Measurements from ENCODE around the gene ZSCAN20.

ZSCAN20 gene

GRCh38 chr1:33515607-33516006 is 43.2 kb downstream of the ZSCAN20 start:
- no peak overlapping the region for H3K4me3 Mint-ChIP-seq
- H3K4me1 Mint-ChIP-seq (ENCODE audit: low read depth): no peaks in the 10 kb centered on the region
- no peaks in the 10 kb centered on the region for H3K9me3 Mint-ChIP-seq
- no peak overlapping the region for H3K27ac Mint-ChIP-seq
- no peaks in the 10 kb centered on the region for H3K36me3 Mint-ChIP-seq (ENCODE audit: low read depth)
- H3K27me3 Mint-ChIP-seq: peaks cover 8% of the 10 kb centered on the region
- intact Hi-C loops (cut with micrococcal nuclease): no loop called here

DNA sequence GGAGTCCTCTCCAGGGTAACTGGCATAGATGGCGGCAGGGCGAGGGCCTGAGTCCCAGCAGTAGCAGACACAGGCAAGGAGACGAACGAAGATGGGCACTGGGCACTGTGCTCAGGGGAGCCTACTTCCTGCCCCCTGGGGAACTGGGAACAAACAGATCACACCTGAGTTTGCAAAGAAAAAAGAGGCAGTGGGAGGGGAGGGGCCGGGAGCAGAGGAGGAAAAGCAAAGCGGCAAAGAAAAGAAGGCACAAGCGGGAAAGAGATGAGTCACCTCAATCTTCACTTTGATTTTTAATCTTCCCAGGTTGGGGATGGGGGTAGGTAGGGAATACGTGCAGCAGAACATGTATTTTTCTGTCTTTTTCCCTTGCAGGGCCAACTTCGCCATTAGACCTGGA is 44.0 kb downstream of the ZSCAN20 start:
- Mint-ChIP-seq H3K9me3 (no peaks in the 10 kb centered on the region), H3K4me1 (ENCODE audit: low read depth) (no peaks in the 10 kb centered on the region), H3K27me3 (peaks cover 7% of the 10 kb centered on the region), H3K36me3 (ENCODE audit: low read depth) (no peaks in the 10 kb centered on the region), H3K4me3 (no peak overlapping the region), H3K27ac (no peak overlapping the region)
- intact Hi-C loops (cut with micrococcal nuclease): no loop called here

DNA sequence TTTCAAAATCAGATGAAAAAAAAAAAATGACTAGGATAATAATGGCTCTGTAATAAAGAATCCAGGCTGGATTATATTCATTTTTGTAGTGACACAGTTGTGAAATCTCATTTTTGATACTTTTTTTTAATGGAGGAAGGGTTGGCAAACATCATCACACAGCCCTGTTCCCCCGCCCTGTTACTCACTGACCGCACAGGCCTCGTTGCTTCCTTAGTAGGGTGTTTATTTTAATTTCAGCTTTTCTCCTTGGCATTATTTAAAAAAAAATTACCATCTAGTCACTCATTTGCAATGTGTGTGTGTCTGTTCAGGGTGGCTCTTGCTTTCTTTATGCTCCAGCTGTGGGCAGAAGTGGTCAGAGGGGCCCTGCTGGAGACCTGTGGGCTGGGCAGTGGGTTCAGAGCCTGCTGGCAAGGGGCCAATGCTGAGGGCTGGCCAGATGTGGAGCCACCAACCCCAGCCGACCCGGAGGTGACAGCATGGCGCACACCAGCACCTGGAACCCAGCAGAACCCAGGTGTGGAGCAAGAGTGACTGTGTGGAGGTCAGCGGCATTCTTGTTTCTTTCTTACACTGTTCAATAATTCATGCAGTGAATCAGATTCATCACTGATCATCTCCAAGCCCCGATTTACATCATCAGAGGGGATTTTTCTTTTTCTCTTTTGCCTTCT is 44.6 kb downstream of the ZSCAN20 start:
- peaks cover 6% of the 10 kb centered on the region for H3K27me3 Mint-ChIP-seq
- H3K36me3 Mint-ChIP-seq (ENCODE audit: low read depth): no peaks in the 10 kb centered on the region
- H3K9me3 Mint-ChIP-seq: no peaks in the 10 kb centered on the region
- H3K4me3 Mint-ChIP-seq: no peak overlapping the region
- no peaks in the 10 kb centered on the region for H3K4me1 Mint-ChIP-seq (ENCODE audit: low read depth)
- H3K27ac Mint-ChIP-seq: no peak overlapping the region
- intact Hi-C loops (cut with micrococcal nuclease): no loop called here

DNA sequence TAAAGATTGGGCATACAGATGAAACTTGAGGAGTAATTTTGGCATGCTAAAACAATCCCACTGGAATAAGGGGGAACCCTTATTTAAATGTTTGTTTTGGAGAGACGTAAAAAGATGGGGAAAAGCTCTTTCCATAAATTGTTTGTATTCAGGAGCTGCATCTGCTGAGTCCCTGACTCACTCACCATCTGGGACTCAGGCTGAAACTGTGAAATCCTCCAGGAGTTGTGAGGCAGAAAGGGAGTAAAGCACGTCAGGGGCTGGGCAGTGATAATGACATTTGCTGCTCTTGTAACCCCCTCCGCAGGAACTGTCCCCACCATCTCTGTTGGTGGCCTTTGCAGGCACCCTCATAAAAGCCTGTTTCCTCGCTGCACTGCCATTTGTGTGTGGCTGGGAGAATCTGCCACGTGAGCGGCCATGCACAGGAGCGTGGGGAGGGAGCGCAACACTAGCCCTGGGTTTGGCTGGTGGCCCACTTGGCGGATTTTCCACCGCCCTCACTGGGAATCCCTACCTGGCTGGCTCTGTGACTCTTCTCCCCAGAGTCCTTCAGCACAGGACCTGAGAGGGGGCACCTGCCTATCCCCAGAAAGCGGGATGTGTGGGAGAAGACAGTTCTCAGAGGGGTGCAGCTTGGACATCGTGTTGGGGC is 45.3 kb downstream of the ZSCAN20 start:
- intact Hi-C loops (cut with micrococcal nuclease): no loop called here

GRCh38 chr1:33519240-33519884 is 46.9 kb downstream of the ZSCAN20 start:
- Mint-ChIP-seq H3K27me3 (peaks cover 6% of the 10 kb centered on the region), H3K36me3 (ENCODE audit: low read depth) (no peaks in the 10 kb centered on the region), H3K4me3 (no peak overlapping the region), H3K9me3 (no peaks in the 10 kb centered on the region), H3K27ac (no peak overlapping the region), H3K4me1 (ENCODE audit: low read depth) (no peaks in the 10 kb centered on the region)
- intact Hi-C loops (cut with micrococcal nuclease): no loop called here

More for the DNA sequence above, 45.3 kb downstream of the ZSCAN20 start:
- Mint-ChIP-seq H3K27me3 (peaks cover 5% of the 10 kb centered on the region), H3K27ac (no peak overlapping the region), H3K36me3 (ENCODE audit: low read depth) (no peaks in the 10 kb centered on the region), H3K4me3 (no peak overlapping the region), H3K9me3 (no peaks in the 10 kb centered on the region), H3K4me1 (ENCODE audit: low read depth) (no peaks in the 10 kb centered on the region)

DNA sequence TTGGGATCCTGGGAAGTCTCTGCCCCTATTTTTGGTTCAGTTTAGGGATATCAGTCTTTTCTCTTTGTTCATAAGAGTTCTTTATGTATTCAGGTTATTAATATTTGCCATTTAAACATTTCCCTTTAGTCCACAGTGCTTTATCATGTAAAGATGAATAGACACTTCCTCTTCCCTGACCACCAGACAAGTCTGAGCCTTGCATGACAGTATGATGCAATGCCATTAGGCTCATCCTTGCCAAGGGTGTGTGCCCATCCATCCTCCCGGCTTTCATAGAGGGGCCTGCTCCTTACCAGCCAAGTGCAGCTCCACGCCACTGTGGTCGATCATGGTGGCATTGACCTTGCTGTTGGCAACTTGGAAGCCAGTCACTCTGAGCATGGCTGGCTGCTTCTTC is 52.1 kb downstream of the ZSCAN20 start:
- intact Hi-C loops (cut with micrococcal nuclease): no loop called here
- H3K4me1 Mint-ChIP-seq (ENCODE audit: low read depth): no peaks in the 10 kb centered on the region
- H3K27ac Mint-ChIP-seq: no peak overlapping the region
- no peaks in the 10 kb centered on the region for H3K36me3 Mint-ChIP-seq (ENCODE audit: low read depth)
- peaks cover 9% of the 10 kb centered on the region for H3K27me3 Mint-ChIP-seq
- H3K9me3 Mint-ChIP-seq: no peaks in the 10 kb centered on the region
- H3K4me3 Mint-ChIP-seq: no peak overlapping the region

- no peaks in the 10 kb centered on the region for H3K9me3 Mint-ChIP-seq
- intact Hi-C loops (cut with micrococcal nuclease): no loop called here
- H3K36me3 Mint-ChIP-seq (ENCODE audit: low read depth): no peaks in the 10 kb centered on the region
- no peak overlapping the region for H3K27ac Mint-ChIP-seq
- peaks cover 11% of the 10 kb centered on the region for H3K27me3 Mint-ChIP-seq
- H3K4me1 Mint-ChIP-seq (ENCODE audit: low read depth): no peaks in the 10 kb centered on the region
- H3K4me3 Mint-ChIP-seq: no peak overlapping the region
Measured at GRCh38 chr1:33527934-33528333, 55.5 kb downstream of the ZSCAN20 start.

GRCh38 chr1:33529957-33530356 is 57.5 kb downstream of the ZSCAN20 start:
- H3K4me3 Mint-ChIP-seq: no peak overlapping the region
- H3K27ac Mint-ChIP-seq: no peak overlapping the region
- no peaks in the 10 kb centered on the region for H3K4me1 Mint-ChIP-seq (ENCODE audit: low read depth)
- H3K27me3 Mint-ChIP-seq: peaks cover 10% of the 10 kb centered on the region
- intact Hi-C loops (cut with micrococcal nuclease): no loop called here
- no peaks in the 10 kb centered on the region for H3K36me3 Mint-ChIP-seq (ENCODE audit: low read depth)
- no peaks in the 10 kb centered on the region for H3K9me3 Mint-ChIP-seq

DNA sequence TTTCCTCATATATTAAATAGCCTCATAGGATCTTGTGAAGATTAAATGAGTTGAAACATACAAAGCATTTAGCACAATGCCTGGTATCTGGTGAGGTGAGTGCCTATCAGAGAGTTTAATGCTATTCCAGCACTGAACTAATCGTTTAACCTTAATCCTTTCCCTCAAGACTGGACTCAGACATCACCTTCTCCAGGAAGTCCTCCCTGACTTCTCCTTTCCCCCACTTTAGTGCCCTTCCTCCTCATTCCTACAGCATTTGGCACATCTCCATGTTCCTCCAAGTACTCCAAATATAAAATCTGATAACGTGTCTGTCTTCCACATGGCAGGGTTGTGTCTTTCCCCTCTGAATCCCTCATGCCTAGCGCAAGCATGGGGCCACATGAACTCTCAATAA is 59.8 kb downstream of the ZSCAN20 start:
- Mint-ChIP-seq H3K4me1 (ENCODE audit: low read depth) (no peaks in the 10 kb centered on the region), H3K9me3 (no peaks in the 10 kb centered on the region)

DNA sequence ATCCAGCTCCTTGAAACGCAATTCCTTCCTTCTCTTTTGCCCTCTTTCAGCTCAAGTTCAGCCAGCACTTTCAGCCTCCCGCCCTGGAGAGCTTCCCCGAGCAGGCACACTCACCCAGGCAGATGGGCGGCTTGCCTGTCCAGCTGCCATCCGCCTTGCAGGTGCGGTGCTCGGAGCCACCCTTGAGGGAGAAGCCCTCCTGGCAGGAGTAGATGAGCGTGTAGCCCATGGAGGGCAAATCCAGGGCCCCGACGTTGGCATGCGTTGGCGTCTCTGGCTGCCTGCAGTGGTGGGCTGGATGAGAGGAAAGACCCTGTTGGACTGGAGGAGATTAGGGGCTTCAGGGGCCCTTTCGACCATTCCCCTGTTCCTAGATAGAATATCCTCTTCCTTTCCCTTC is 60.5 kb downstream of the ZSCAN20 start:
- no peaks in the 10 kb centered on the region for H3K36me3 Mint-ChIP-seq (ENCODE audit: low read depth)
- no peaks in the 10 kb centered on the region for H3K4me1 Mint-ChIP-seq (ENCODE audit: low read depth)
- H3K27me3 Mint-ChIP-seq: peaks cover 10% of the 10 kb centered on the region
- intact Hi-C loops (cut with micrococcal nuclease): no loop called here
- H3K9me3 Mint-ChIP-seq: no peaks in the 10 kb centered on the region
- H3K4me3 Mint-ChIP-seq: no peak overlapping the region
- no peak overlapping the region for H3K27ac Mint-ChIP-seq

More for the DNA sequence above, 59.8 kb downstream of the ZSCAN20 start:
- intact Hi-C loops (cut with micrococcal nuclease): no loop called here
- no peak overlapping the region for H3K27ac Mint-ChIP-seq
- no peaks in the 10 kb centered on the region for H3K36me3 Mint-ChIP-seq (ENCODE audit: low read depth)
- no peak overlapping the region for H3K4me3 Mint-ChIP-seq
- peaks cover 11% of the 10 kb centered on the region for H3K27me3 Mint-ChIP-seq

DNA sequence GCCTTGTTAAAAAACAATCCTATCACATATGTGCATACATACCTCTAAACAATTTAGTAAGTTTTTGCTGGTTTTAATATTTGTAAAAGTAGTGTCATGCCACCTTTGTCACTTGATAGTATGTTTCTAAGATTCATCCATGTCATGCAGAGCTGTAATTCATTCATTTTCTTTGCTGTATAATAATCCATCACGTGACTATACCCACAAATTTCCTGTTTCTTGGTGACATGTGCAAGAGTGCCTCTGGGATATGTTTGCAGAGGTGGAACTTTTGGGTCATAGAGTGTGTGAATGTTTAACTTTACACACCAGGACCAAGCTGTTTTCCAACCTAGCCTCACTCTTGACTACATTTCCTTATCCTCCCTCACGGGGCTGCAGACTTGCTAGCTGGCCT is 62.9 kb downstream of the ZSCAN20 start:
- peaks cover 2% of the 10 kb centered on the region for H3K27me3 Mint-ChIP-seq
- H3K4me3 Mint-ChIP-seq: no peak overlapping the region
- no peaks in the 10 kb centered on the region for H3K36me3 Mint-ChIP-seq (ENCODE audit: low read depth)
- no peaks in the 10 kb centered on the region for H3K9me3 Mint-ChIP-seq
- H3K27ac Mint-ChIP-seq: no peak overlapping the region
- no peaks in the 10 kb centered on the region for H3K4me1 Mint-ChIP-seq (ENCODE audit: low read depth)
- intact Hi-C loops (cut with micrococcal nuclease): no loop called here

GRCh38 chr1:33537885-33538284 is 65.4 kb downstream of the ZSCAN20 start:
- H3K4me1 Mint-ChIP-seq (ENCODE audit: low read depth): no peaks in the 10 kb centered on the region
- no peaks in the 10 kb centered on the region for H3K9me3 Mint-ChIP-seq
- no peaks in the 10 kb centered on the region for H3K36me3 Mint-ChIP-seq (ENCODE audit: low read depth)
- H3K27me3 Mint-ChIP-seq: peaks cover 2% of the 10 kb centered on the region
- intact Hi-C loops (cut with micrococcal nuclease): no loop called here
- no peak overlapping the region for H3K27ac Mint-ChIP-seq
- H3K4me3 Mint-ChIP-seq: no peak overlapping the region

DNA sequence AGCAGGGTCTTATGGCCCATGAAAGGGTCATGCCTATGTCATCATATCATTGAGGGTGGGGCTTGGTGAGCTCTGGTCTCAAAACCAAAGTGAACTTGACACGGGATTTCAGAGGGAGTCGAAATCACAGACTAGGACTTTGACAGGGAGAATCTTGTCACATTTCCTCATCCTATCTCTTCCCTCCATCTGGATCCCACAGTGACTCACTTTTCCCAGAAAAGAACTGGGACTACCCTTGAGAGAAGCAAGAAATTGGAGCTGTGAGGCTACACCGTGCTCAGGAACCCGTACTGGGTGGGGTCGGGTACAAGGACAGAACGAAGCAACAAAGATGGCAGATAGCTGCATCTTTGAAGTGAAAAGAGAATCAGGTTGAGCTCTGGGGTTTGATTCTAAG is 69.5 kb downstream of the ZSCAN20 start:
- no peak overlapping the region for H3K27ac Mint-ChIP-seq
- intact Hi-C loops (cut with micrococcal nuclease): no loop called here
- H3K36me3 Mint-ChIP-seq (ENCODE audit: low read depth): no peaks in the 10 kb centered on the region
- peaks cover 2% of the 10 kb centered on the region for H3K27me3 Mint-ChIP-seq
- H3K4me3 Mint-ChIP-seq: no peak overlapping the region
- H3K9me3 Mint-ChIP-seq: peaks cover 5% of the 10 kb centered on the region
- H3K4me1 Mint-ChIP-seq (ENCODE audit: low read depth): no peaks in the 10 kb centered on the region

Measured in dendritic cell treated with granulocyte-macrophage colony-stimulating factor and Interleukin-4, amounts not matched to agents 40 ng/mL and 50 ng/mL, for 4 days (primary cell).